ENCODE results near the gene ATP8A1. TPM values are rescaled to one million over a fixed set of nuclear protein-coding genes. Genes with fewer than 3 reads are reported as not detected.

Gene ATP8A1
- polyA plus RNA-seq, 1 experiment = 0.20 TPM

DNA sequence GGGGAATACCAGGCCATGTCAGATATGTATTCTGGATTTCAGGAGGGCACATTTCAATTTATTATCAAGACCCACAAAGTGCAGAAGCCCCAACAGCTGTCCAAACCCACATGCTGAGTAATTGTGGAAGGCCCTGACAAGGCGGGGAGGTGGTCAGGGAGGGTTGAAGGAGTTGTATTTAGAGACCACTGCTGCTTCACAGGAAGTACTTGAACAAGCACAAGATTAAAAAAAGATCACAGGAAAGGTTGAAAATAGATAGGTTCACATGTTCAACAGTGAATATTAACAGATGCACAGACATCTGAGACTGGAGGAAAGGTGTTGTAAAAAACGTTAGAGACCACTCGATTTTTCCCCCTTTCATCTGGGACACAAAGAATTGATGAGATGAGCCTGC, 17.9 kb downstream of the ATP8A1 start:
- TF ChIP-seq, protein P1, sequence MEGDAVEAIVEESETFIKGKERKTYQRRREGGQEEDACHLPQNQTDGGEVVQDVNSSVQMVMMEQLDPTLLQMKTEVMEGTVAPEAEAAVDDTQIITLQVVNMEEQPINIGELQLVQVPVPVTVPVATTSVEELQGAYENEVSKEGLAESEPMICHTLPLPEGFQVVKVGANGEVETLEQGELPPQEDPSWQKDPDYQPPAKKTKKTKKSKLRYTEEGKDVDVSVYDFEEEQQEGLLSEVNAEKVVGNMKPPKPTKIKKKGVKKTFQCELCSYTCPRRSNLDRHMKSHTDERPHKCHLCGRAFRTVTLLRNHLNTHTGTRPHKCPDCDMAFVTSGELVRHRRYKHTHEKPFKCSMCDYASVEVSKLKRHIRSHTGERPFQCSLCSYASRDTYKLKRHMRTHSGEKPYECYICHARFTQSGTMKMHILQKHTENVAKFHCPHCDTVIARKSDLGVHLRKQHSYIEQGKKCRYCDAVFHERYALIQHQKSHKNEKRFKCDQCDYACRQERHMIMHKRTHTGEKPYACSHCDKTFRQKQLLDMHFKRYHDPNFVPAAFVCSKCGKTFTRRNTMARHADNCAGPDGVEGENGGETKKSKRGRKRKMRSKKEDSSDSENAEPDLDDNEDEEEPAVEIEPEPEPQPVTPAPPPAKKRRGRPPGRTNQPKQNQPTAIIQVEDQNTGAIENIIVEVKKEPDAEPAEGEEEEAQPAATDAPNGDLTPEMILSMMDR (IDR thresholded peaks at IDR 0.05; ENCODE audit: low read depth, low read length) = no peak
- CTCF ChIA-PET = no interaction called here

DNA sequence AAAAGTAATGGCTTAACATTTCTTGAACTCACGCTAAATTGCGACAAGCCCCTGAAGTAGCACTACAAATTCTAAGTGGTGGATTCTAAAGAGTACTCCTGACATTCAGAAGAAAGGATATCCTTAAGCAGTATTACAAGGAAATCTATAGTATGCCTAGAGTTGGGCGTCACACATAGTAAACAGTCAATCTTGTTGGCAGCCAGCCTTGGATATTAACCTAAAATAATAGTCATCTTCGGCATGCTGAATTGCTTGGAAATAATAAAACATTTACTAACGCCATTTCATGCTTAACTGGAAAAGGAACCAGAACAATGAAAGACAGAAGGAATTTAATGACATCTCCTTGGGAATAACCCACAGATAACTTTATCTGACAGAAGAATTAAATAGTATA, 18.6 kb downstream of the ATP8A1 start:
- TF ChIP-seq, protein P1 (IDR thresholded peaks at IDR 0.05; ENCODE audit: low read depth, low read length) = no peak
- no peaks in the 10 kb centered on the region for H3K27me3 ChIP-seq (ENCODE audit: control insufficient read depth, insufficient read depth, low read length)
- no peak overlapping the region for H3K27ac ChIP-seq (ENCODE audit: low read depth, low read length)
- ChIA-PET CTCF (no interaction called here), POLR2A (no interaction called here)
- no peaks in the 10 kb centered on the region for H3K9me3 ChIP-seq (ENCODE audit: control insufficient read depth, insufficient read depth, low read length)
- no peak for DNase-seq (ENCODE audit: low read depth, low spot score)
- no peak overlapping the region for H3K4me3 ChIP-seq (ENCODE audit: low read depth, low read length)

More for the DNA sequence above, 17.9 kb downstream of the ATP8A1 start:
- Histone ChIP-seq H3K27ac (ENCODE audit: low read depth, low read length) (no peak overlapping the region), H3K27me3 (ENCODE audit: control insufficient read depth, insufficient read depth, low read length) (no peaks in the 10 kb centered on the region), H3K9me3 (ENCODE audit: control insufficient read depth, insufficient read depth, low read length) (no peaks in the 10 kb centered on the region), H3K4me3 (ENCODE audit: low read depth, low read length) (no peak overlapping the region)
- no peak for DNase-seq (ENCODE audit: low read depth, low spot score)
- POLR2A ChIA-PET = no interaction called here

DNA sequence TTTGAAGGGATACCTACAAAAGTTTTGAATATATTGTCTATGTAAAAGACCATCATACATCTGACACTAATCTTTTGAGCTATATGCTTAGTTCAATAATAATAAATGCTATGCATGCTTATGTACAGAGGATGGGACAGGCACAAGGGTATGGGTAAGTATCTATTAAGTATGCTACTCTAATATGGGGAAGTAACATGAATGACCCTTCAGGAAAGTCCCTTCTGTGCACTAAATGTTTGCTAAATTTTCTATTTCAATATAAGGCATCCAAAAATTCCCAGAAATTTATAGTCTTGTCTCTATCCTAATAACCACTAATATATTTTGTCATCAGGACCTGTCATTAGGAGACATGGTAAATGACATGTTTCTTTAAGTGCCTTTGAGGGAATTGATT, 19.0 kb downstream of the ATP8A1 start:
- POLR2A ChIA-PET = no interaction called here
- CTCF ChIA-PET = no interaction called here
- no peaks in the 10 kb centered on the region for H3K9me3 ChIP-seq (ENCODE audit: control insufficient read depth, insufficient read depth, low read length)
- H3K27ac ChIP-seq (ENCODE audit: low read depth, low read length) = no peak overlapping the region
- H3K4me3 ChIP-seq (ENCODE audit: low read depth, low read length) = no peak overlapping the region
- TF ChIP-seq, protein P1 (IDR thresholded peaks at IDR 0.05; ENCODE audit: low read depth, low read length) = no peak
- H3K27me3 ChIP-seq (ENCODE audit: control insufficient read depth, insufficient read depth, low read length) = no peaks in the 10 kb centered on the region
- DNase-seq (ENCODE audit: low read depth, low spot score) = no peak

DNA sequence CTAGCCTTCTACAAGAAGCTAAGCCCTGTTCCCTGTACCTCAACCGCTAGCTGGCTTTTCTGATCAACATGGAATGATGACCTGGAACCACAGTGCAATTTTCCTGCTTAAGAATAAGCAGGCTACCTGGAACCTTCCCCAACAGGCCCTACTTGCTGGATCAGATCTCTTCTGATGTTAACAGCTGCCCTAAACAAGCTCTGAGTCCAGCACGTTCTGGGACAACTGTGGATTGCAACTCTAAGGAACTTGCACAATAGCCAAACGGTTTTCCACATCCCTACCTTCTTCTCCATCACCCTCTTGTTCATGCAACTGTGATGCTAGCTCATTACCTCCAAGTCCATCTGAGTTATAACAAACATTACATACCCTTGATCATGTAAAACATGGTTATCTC, 19.8 kb downstream of the ATP8A1 start:
- no peaks in the 10 kb centered on the region for H3K27me3 ChIP-seq (ENCODE audit: control insufficient read depth, insufficient read depth, low read length)
- CTCF ChIA-PET = no interaction called here
- POLR2A ChIA-PET = no interaction called here
- H3K27ac ChIP-seq (ENCODE audit: low read depth, low read length) = no peak overlapping the region
- TF ChIP-seq, protein P1 (IDR thresholded peaks at IDR 0.05; ENCODE audit: low read depth, low read length) = no peak
- no peak for DNase-seq (ENCODE audit: low read depth, low spot score)
- no peaks in the 10 kb centered on the region for H3K9me3 ChIP-seq (ENCODE audit: control insufficient read depth, insufficient read depth, low read length)
- no peak overlapping the region for H3K4me3 ChIP-seq (ENCODE audit: low read depth, low read length)

DNA sequence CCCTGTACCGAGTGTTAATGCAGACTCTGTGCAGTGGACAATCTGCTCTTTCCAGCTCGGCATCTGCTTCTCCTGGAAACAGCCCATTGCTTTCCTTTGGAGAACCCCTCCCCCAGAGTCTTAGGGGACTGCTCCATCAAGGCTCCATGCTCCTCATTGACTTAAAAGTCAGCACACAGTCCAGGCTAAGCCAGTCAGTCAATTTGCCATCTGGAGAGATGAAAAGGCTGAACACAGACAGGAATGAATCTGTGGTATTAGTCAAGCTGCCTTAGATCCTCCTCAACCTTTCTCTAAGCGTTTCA, 20.3 kb downstream of the ATP8A1 start:
- CTCF ChIA-PET = no interaction called here
- TF ChIP-seq, protein P1 (IDR thresholded peaks at IDR 0.05; ENCODE audit: low read depth, low read length) = no peak
- no peaks in the 10 kb centered on the region for H3K27me3 ChIP-seq (ENCODE audit: control insufficient read depth, insufficient read depth, low read length)
- no peaks in the 10 kb centered on the region for H3K9me3 ChIP-seq (ENCODE audit: control insufficient read depth, insufficient read depth, low read length)
- H3K4me3 ChIP-seq (ENCODE audit: low read depth, low read length) = no peak overlapping the region
- POLR2A ChIA-PET = no interaction called here
- DNase-seq (ENCODE audit: low read depth, low spot score) = no peak
- H3K27ac ChIP-seq (ENCODE audit: low read depth, low read length) = no peak overlapping the region

Measured in AG04450 (cell line).